HepG2 (cell line): ENCODE measurements around the gene SYT7. TPM values are rescaled to one million over a fixed set of nuclear protein-coding genes. Genes with fewer than 3 reads are reported as not detected.

Experiments used
- CSRNP2 ChIP-seq: sonication (generic); formaldehyde crosslinking; conservative IDR thresholded peaks from 2 replicates; pipeline ENCODE4 v1.8.0; 2022; ENCODE audit warnings: low read depth, missing genetic modification reagents
- ESRRA ChIP-seq: sonication (generic); formaldehyde crosslinking; IDR thresholded peaks from 2 replicates; pipeline ENCODE4 v1.5.1; 2020; ENCODE audit warnings: mild to moderate bottlenecking, low read depth, missing genetic modification reagents
- HNRNPL ChIP-seq: fragments of 200-400 bp; formaldehyde crosslinking; IDR thresholded peaks from 2 replicates; pipeline ENCODE4 v1.6.1; 2017; ENCODE audit warnings: mild to moderate bottlenecking, low read depth, low read length
- NONO ChIP-seq, 2 experiments: fragments of 450-650 bp in 1 of 2; sonication (generic) in 1 of 2; formaldehyde crosslinking in 1 of 2; IDR thresholded peaks in 1 of 2; conservative IDR thresholded peaks in 1 of 2; 2 replicates each; pipeline versions ENCODE4 v1.6.1 to v1.8.0; 2017 to 2022; ENCODE audit warnings: mild to moderate bottlenecking in 1 of 2, missing genetic modification reagents in 1 of 2, moderate library complexity in 1 of 2
- PRDM15 ChIP-seq: sonication (generic); formaldehyde crosslinking; IDR thresholded peaks from 2 replicates; pipeline ENCODE4 v1.4.0; 2020; ENCODE audit warnings: missing genetic modification reagents
- REST ChIP-seq, 2 experiments: IDR thresholded peaks; 2 replicates each; pipeline ENCODE4 v1.6.1; 2011 to 2012; ENCODE audit warnings: low read length in 2 of 2, borderline replicate concordance in 1 of 2, low read depth in 1 of 2, mild to moderate bottlenecking in 1 of 2, moderate library complexity in 1 of 2
- TRIM24 ChIP-seq: sonication (generic); formaldehyde crosslinking; IDR thresholded peaks from 2 replicates; pipeline ENCODE4 v1.8.0; 2022; ENCODE audit warnings: mild to moderate bottlenecking, missing genetic modification reagents
- ZBED4 ChIP-seq: sonication (generic); formaldehyde crosslinking; IDR thresholded peaks from 2 replicates; pipeline ENCODE4 v1.4.0; 2020; ENCODE audit warnings: missing genetic modification reagents, borderline replicate concordance
- ZNF460 ChIP-seq: sonication (generic); formaldehyde crosslinking; IDR thresholded peaks from 2 replicates; pipeline ENCODE4 v1.5.1; 2020; ENCODE audit warnings: missing genetic modification reagents, mild to moderate bottlenecking, borderline replicate concordance
- ZSCAN21 ChIP-seq: sonication (generic); formaldehyde crosslinking; IDR thresholded peaks from 2 replicates; pipeline ENCODE4 v1.8.0; 2022; ENCODE audit warnings: mild to moderate bottlenecking, missing genetic modification reagents, moderate library complexity, borderline replicate concordance
- polyA plus RNA-seq, 8 experiments: library from polyadenylated mRNA; depleted of rRNA in 3 of 8; stranded (reverse) in 7 of 8; unstranded in 1 of 8; fragments of >200 nt; fragmentation: Illumina TruSeq in 4 of 8; extraction: Trizol in 4 of 8; gene quantifications; 2 replicates each; pipeline versions ENCODE4 v1.2.1 to v1.2.3, GENCODE V29; 2011 to 2016; ENCODE audit warnings: low read depth in 4 of 8, missing spikeins in 1 of 8, mixed read lengths in 1 of 8; ENCODE audit not compliant: insufficient read depth in 1 of 8
- total RNA-seq, 5 experiments: library from RNA; depleted of rRNA; stranded (reverse); fragments of >200 nt; fragmentation: Illumina TruSeq; extraction: Trizol; gene quantifications; 2 replicates each; pipeline ENCODE4 v1.2.3, GENCODE V29; 2016; ENCODE audit warnings: low read depth in 1 of 5

Gene SYT7
- total and polyA plus RNA-seq, 2 of the 13 experiments (the other 11 are each of a cell fraction or from before 2014, with no cell fraction given): 1.4 to 4.4 TPM

- no peak for TF ChIP-seq ZBED4
- TF ChIP-seq PRDM15: peak; percentile 54; the same call in 1 of the 2 replicates
- no peak for TF ChIP-seq ZSCAN21
- TF ChIP-seq TRIM24 (CRISPR knock-in tag): no peak
- TF ChIP-seq CSRNP2 (CRISPR knock-in tag): no peak
- no peak for TF ChIP-seq REST (IDR thresholded peaks at IDR 0.05; ENCODE audit: borderline replicate concordance in 1 of 2, low read depth in 1 of 2, low read length in 2 of 2)
- no peak for TF ChIP-seq ZNF460 (CRISPR knock-in tag)
- TF ChIP-seq NONO (IDR thresholded peaks at IDR 0.05): no peak
- TF ChIP-seq NONO (CRISPR knock-in tag; conservative IDR thresholded peaks at IDR 0.05): no peak
- TF ChIP-seq ESRRA: no peak
- TF ChIP-seq HNRNPL: peak; percentile 95
Observed at GRCh38 chr11:61598886-61599868, 18.3 kb upstream of the SYT7 start (continued).
